OCI-LY3 (cell line): ENCODE results near the gene NFIC.

Experiments
- H2AFZ ChIP-seq: fragments of 200-600, 300-600 bp; shearing (Covaris generic); 2 replicates; pipeline ENCODE4 v1.6.0; 2014; ENCODE audit warnings: antibody characterized with exemption, low read depth, low read length
- H3K27ac ChIP-seq: fragments of 200-600, 300-600 bp; sonication (generic); 2 replicates; pipeline ENCODE4 v1.5.1; 2014; ENCODE audit warnings: mild to moderate bottlenecking, low read length, moderate library complexity, mixed read lengths
- H3K27me3 ChIP-seq: fragments of 200-600, 300-600 bp; sonication (generic); 2 replicates; pipeline ENCODE4 v1.6.1; 2014; ENCODE audit warnings: low read depth, low read length, mixed read lengths
- H3K36me3 ChIP-seq: fragments of 200-600, 300-600 bp; sonication (generic); replicated peaks from 2 replicates; pipeline ENCODE3; 2014; ENCODE audit warnings: low read depth, low read length, mixed read lengths
- H3K4me1 ChIP-seq: fragments of 300-600, 200-600 bp; sonication (generic); 2 replicates; pipeline ENCODE4 v1.6.1; 2014; ENCODE audit warnings: low read length, mixed read lengths
- H3K4me2 ChIP-seq: fragments of 200-600, 300-600 bp; sonication (generic); 2 replicates; pipeline ENCODE4 v1.6.1; 2014; ENCODE audit warnings: low read length, mixed read lengths
- H3K4me3 ChIP-seq: fragments of 300-600, 200-600 bp; sonication (generic); 2 replicates; pipeline ENCODE4 v1.5.1; 2014; ENCODE audit warnings: antibody characterized with exemption, mild to moderate bottlenecking, low read length, moderate library complexity
- H3K79me2 ChIP-seq: fragments of 300-600, 200-600 bp; shearing (Covaris generic); 2 replicates; pipeline ENCODE4 v1.6.1; 2014; ENCODE audit warnings: mild to moderate bottlenecking, low read length, mixed read lengths
- H3K9ac ChIP-seq: fragments of 300-600, 200-600 bp; shearing (Covaris generic); 2 replicates; pipeline ENCODE4 v1.6.0; 2014; ENCODE audit warnings: mild to moderate bottlenecking, low read length, moderate library complexity
- H3K9me3 ChIP-seq: fragments of 200-600, 300-600 bp; shearing (Covaris generic); 2 replicates; pipeline ENCODE4 v1.6.1; 2014; ENCODE audit warnings: low read length, mixed read lengths; ENCODE audit not compliant: insufficient read depth
- H4K20me1 ChIP-seq: fragments of 200-600, 300-600 bp; sonication (generic); 2 replicates; pipeline ENCODE4 v1.6.1; 2016; ENCODE audit warnings: low read length, mixed read lengths; ENCODE audit not compliant: insufficient read depth
- CTCF ChIP-seq: fragments of 200-600, 300-600 bp; sonication (generic); IDR thresholded peaks from 2 replicates; pipeline ENCODE4 v1.5.1; 2014; ENCODE audit warnings: antibody characterized with exemption, low read length, low read depth
- EZH2phosphoT487 ChIP-seq: fragments of 200-600 bp; shearing (Covaris generic); IDR thresholded peaks from 2 replicates; pipeline ENCODE4 v1.6.1; 2018; ENCODE audit warnings: antibody characterized with exemption, mixed run types, low read depth

Gene NFIC

GRCh38 chr19:3434630-3435553, 68.5 kb downstream of the NFIC start:
- Histone ChIP-seq H3K4me1 (peaks cover 10% of the 10 kb centered on the region), H3K79me2 (no peaks in the 10 kb centered on the region; the same call in 1 of the 2 replicates), H3K36me3 (peaks cover 37% of the 10 kb centered on the region), H4K20me1 (peaks cover under 1% of the 10 kb centered on the region; the same call in 1 of the 2 replicates), H3K4me2 (peak overlapping the region; percentile 99), H3K27ac (peak overlapping the region; percentile 68), H3K27me3 (no peaks in the 10 kb centered on the region), H3K9ac (peak overlapping the region; percentile 76), H2AFZ (peak overlapping the region; percentile 85), H3K4me3 (peak overlapping the region; percentile 84), H3K9me3 (no peaks in the 10 kb centered on the region)
- TF ChIP-seq CTCF, result no peak
- TF ChIP-seq EZH2phosphoT487, result no peak

GRCh38 chr19:3440082-3440481, 73.7 kb downstream of the NFIC start:
- no peaks in the 10 kb centered on the region for H3K27me3 ChIP-seq

GRCh38 chr19:3441089-3441985, 75.0 kb downstream of the NFIC start:
- peaks cover 18% of the 10 kb centered on the region; the same call in 1 of the 2 replicates for H4K20me1 ChIP-seq
- H3K9me3 ChIP-seq, result no peaks in the 10 kb centered on the region
- TF ChIP-seq EZH2phosphoT487 (no peak), CTCF (no peak)
- H2AFZ ChIP-seq, result no peak overlapping the region
- H3K4me1 ChIP-seq, result no peaks in the 10 kb centered on the region
- H3K4me2 ChIP-seq, result no peak overlapping the region
- H3K36me3 ChIP-seq, result peaks cover 49% of the 10 kb centered on the region
- no peaks in the 10 kb centered on the region for H3K27me3 ChIP-seq
- no peak overlapping the region for H3K9ac ChIP-seq
- H3K79me2 ChIP-seq, result peaks cover 13% of the 10 kb centered on the region; the same call in 1 of the 2 replicates
- no peak overlapping the region for H3K27ac ChIP-seq
- H3K4me3 ChIP-seq, result no peak overlapping the region

More at GRCh38 chr19:3440082-3440481, 73.7 kb downstream of the NFIC start:
- H2AFZ ChIP-seq, result no peak overlapping the region
- TF ChIP-seq EZH2phosphoT487, result no peak
- peak; percentile 49 for TF ChIP-seq CTCF
- no peaks in the 10 kb centered on the region for H3K9me3 ChIP-seq
- H3K4me3 ChIP-seq, result no peak overlapping the region
- peaks cover 5% of the 10 kb centered on the region for H3K4me1 ChIP-seq
- no peak overlapping the region for H3K4me2 ChIP-seq
- peaks cover 12% of the 10 kb centered on the region; the same call in 1 of the 2 replicates for H4K20me1 ChIP-seq
- H3K27ac ChIP-seq, result no peak overlapping the region
- peaks cover 40% of the 10 kb centered on the region for H3K36me3 ChIP-seq
- no peak overlapping the region for H3K9ac ChIP-seq
- peaks cover 12% of the 10 kb centered on the region; the same call in 1 of the 2 replicates for H3K79me2 ChIP-seq

- Histone ChIP-seq H2AFZ (no peak overlapping the region), H3K4me2 (no peak overlapping the region), H3K4me3 (no peak overlapping the region), H3K9ac (no peak overlapping the region), H4K20me1 (peaks cover 18% of the 10 kb centered on the region; the same call in 1 of the 2 replicates), H3K9me3 (no peaks in the 10 kb centered on the region), H3K79me2 (peaks cover 13% of the 10 kb centered on the region; the same call in 1 of the 2 replicates), H3K4me1 (no peaks in the 10 kb centered on the region), H3K27me3 (no peaks in the 10 kb centered on the region), H3K36me3 (peaks cover 47% of the 10 kb centered on the region), H3K27ac (no peak overlapping the region)
- TF ChIP-seq EZH2phosphoT487, result no peak
- TF ChIP-seq CTCF, result no peak
These were observed 75.6 kb downstream of the NFIC start for GRCh38 chr19:3441986-3442329.
